Calu3 (cell line): Measurements from ENCODE around the gene MAN1C1. TPM values are rescaled to one million over a fixed set of nuclear protein-coding genes. Genes with fewer than 3 reads are reported as not detected.
"Not testable (repeated sequence)": the region's sequence is repeated elsewhere in the genome, so short reads cannot be mapped to it uniquely, and the experiment has no call there.

Experiments used
- BruUV-seq: library from RNA; stranded (reverse); fragments of 400-500 nt; replicated peaks from 2 replicates; lab custom pipeline; 2021; lab: Mats Ljungman, UMichigan
- CTCF ChIA-PET: fragments of 300-600 bp; sonication (Branson Sonifier 250); formaldehyde crosslinking; loops from one replicate; lab custom pipeline; 2022; ENCODE audit warnings: antibody characterized with exemption; lab: Charles Lee
- DNase-seq: peaks from one replicate; pipeline ENCODE4 v3.0.0; 2022
- H3K27ac Mint-ChIP-seq: one replicate; pipeline ENCODE4 v1.8.0; 2022; ENCODE audit warnings: mixed read lengths; ENCODE audit not compliant: unreplicated experiment
- H3K27me3 Mint-ChIP-seq: one replicate; pipeline ENCODE4 v1.8.0; 2022; ENCODE audit warnings: mixed read lengths; ENCODE audit not compliant: unreplicated experiment
- H3K36me3 Mint-ChIP-seq: one replicate; pipeline ENCODE4 v1.8.0; 2022; ENCODE audit warnings: mild to moderate bottlenecking, moderate library complexity, mixed read lengths; ENCODE audit not compliant: insufficient read depth, unreplicated experiment
- H3K4me1 Mint-ChIP-seq: one replicate; pipeline ENCODE4 v1.8.0; 2022; ENCODE audit warnings: mild to moderate bottlenecking, low read depth, mixed read lengths; ENCODE audit not compliant: unreplicated experiment
- H3K4me3 Mint-ChIP-seq: one replicate; pipeline ENCODE4 v1.8.0; 2022; ENCODE audit warnings: mild to moderate bottlenecking, low read depth, moderate library complexity, mixed read lengths; ENCODE audit not compliant: unreplicated experiment
- H3K9me3 Mint-ChIP-seq: one replicate; pipeline ENCODE4 v1.8.0; 2022; ENCODE audit warnings: low read depth, mixed read lengths; ENCODE audit not compliant: unreplicated experiment
- intact Hi-C: fragments of 100-400 bp; cut with micrococcal nuclease; formaldehyde crosslinking; loops from one replicate; pipeline ENCODE4 v1.10.0; 2022; ENCODE audit not compliant: unreplicated experiment
- total RNA-seq: library from RNA; stranded (reverse); gene quantifications from 2 replicates; pipeline ENCODE4 v1.2.3, GENCODE V29; 2022
- TF ChIP-seq, protein P1 (sequence below): fragments of 200-600 bp; IDR thresholded peaks from one replicate; pipeline ENCODE4 v1.8.0; 2022; ENCODE audit warnings: antibody characterized with exemption; ENCODE audit not compliant: unreplicated experiment

The MAN1C1 gene
- total RNA-seq, 1 experiment from 2014 or later, result 0.14 TPM

DNA sequence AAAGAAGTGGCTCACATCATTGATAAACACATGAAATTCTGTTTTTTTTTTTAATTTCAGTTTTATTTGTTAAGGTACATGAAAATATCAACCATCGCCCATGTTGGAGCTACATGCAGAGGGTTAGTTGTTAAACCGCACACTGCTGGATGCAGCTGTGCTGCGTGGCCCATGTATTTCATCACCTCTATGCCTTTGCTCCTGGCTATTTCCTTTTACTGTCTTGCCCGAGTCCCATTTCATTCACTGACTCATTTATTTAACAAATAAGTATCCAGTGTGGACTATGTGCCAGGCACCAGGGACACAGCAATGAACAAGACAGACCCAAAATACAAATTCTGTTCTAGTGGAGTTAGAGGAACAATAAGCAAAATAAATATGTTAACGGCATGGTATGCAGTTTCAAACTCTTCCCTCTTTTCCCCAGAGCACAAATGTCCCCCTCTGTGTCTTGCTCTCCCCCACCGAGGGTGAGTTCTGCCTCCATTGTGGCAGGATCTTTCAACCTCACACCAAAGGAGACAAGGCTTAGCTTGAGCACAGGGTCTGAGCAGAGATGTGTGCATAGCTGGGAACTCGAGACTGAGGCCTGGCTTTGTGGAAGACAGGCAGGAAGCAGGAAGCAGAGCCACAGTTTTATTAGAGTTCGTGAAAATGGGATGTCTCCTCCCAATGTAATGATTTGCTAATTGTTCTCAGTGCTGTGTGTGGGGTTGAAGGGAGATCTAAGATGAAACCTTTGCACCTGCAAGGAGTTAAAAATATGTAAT lies 44.6 kb downstream of the MAN1C1 start:
- TF ChIP-seq, protein P1, sequence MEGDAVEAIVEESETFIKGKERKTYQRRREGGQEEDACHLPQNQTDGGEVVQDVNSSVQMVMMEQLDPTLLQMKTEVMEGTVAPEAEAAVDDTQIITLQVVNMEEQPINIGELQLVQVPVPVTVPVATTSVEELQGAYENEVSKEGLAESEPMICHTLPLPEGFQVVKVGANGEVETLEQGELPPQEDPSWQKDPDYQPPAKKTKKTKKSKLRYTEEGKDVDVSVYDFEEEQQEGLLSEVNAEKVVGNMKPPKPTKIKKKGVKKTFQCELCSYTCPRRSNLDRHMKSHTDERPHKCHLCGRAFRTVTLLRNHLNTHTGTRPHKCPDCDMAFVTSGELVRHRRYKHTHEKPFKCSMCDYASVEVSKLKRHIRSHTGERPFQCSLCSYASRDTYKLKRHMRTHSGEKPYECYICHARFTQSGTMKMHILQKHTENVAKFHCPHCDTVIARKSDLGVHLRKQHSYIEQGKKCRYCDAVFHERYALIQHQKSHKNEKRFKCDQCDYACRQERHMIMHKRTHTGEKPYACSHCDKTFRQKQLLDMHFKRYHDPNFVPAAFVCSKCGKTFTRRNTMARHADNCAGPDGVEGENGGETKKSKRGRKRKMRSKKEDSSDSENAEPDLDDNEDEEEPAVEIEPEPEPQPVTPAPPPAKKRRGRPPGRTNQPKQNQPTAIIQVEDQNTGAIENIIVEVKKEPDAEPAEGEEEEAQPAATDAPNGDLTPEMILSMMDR, result no peak
- no peak for DNase-seq
- H3K9me3 Mint-ChIP-seq, result no peaks in the 10 kb centered on the region
- peaks cover 35% of the 10 kb centered on the region for H3K27me3 Mint-ChIP-seq
- CTCF ChIA-PET, result no interaction called here
- BruUV-seq, result no TSS peak
- no peak overlapping the region for H3K4me3 Mint-ChIP-seq
- intact Hi-C loops, result no loop called here
- H3K4me1 Mint-ChIP-seq, result peaks cover 12% of the 10 kb centered on the region
- H3K27ac Mint-ChIP-seq, result no peak overlapping the region
- no peaks in the 10 kb centered on the region for H3K36me3 Mint-ChIP-seq

DNA sequence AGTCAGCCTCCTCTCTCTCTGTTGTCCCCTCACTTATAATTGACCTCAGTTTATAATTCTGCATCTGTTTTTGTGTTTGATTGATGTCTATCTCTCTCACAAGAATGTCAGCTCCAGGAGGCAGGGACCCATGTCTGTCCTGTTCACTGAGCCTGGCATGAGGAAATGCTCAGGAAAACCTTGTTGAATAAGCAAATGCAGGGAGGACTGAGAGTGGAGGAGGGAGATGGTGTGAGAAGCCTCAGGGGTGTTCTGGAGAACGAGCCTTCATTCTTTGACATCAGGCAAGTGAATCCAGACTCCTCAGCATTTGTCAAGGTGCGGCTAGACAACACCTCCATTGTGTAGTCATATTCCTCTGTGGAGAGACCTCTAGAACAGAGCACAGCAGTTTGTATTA lies 45.5 kb downstream of the MAN1C1 start:
- CTCF ChIA-PET, result no interaction called here
- intact Hi-C loops, result no loop called here
- TF ChIP-seq, protein P1, result no peak
- Mint-ChIP-seq H3K36me3 (no peaks in the 10 kb centered on the region), H3K27me3 (peaks cover 43% of the 10 kb centered on the region), H3K4me3 (no peak overlapping the region), H3K27ac (no peak overlapping the region), H3K4me1 (peaks cover 12% of the 10 kb centered on the region), H3K9me3 (no peaks in the 10 kb centered on the region)
- no TSS peak for BruUV-seq
- no peak for DNase-seq

DNA sequence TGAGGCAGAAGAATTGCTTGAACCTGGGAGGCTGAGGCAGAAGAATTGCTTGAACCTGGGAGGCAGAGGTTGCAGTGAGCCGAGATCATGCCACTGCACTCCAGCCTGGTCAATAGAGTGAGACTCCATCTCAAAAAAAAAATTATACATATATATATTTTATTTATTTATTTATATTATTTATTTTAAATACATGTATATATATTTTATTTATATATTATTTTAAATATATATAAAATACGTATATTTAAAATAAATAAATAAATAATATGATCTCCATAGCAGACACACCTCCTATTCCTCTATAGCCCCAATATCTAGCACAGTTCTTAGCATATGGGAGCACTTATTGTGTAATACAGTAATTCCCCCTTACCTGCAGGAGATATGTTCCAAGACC lies 46.4 kb downstream of the MAN1C1 start:
- peaks cover 12% of the 10 kb centered on the region for H3K4me1 Mint-ChIP-seq
- CTCF ChIA-PET, H3K27ac Mint-ChIP-seq, H3K9me3 Mint-ChIP-seq, BruUV-seq, H3K36me3 Mint-ChIP-seq, DNase-seq, H3K4me3 Mint-ChIP-seq, intact Hi-C loops: not testable (repeated sequence)
- H3K27me3 Mint-ChIP-seq, result peaks cover 51% of the 10 kb centered on the region

GRCh38 chr1:25664357-25665199 lies 48.0 kb downstream of the MAN1C1 start:
- Mint-ChIP-seq H3K27me3 (peaks cover 50% of the 10 kb centered on the region), H3K27ac (no peak overlapping the region), H3K9me3 (no peaks in the 10 kb centered on the region), H3K4me3 (no peak overlapping the region), H3K36me3 (no peaks in the 10 kb centered on the region), H3K4me1 (peaks cover 12% of the 10 kb centered on the region)
- CTCF ChIA-PET, result no interaction called here
- BruUV-seq, result no TSS peak
- TF ChIP-seq, protein P1, result no peak
- intact Hi-C loops, result no loop called here
- DNase-seq, result no peak
